ENCODE results near the gene SLC35F3. TPM values are rescaled to one million over a fixed set of nuclear protein-coding genes. Genes with fewer than 3 reads are reported as not detected.

Gene SLC35F3
- total RNA-seq, 2 experiments from 2014 or later: 0.08 TPM; not detected in 1

- no peak for ATAC-seq (ENCODE audit: poor library complexity)
- ChIA-PET CTCF (no interaction called here), POLR2A (no interaction called here)
- Mint-ChIP-seq H3K27ac (no peak overlapping the region), H3K4me3 (no peak overlapping the region), H3K27me3 (peaks cover 35% of the 10 kb centered on the region), H3K36me3 (ENCODE audit: low read depth) (no peaks in the 10 kb centered on the region), H3K9me3 (no peaks in the 10 kb centered on the region), H3K4me1 (ENCODE audit: low read depth) (no peaks in the 10 kb centered on the region)
- no peak for TF ChIP-seq CTCF (IDR thresholded peaks at IDR 0.05)
- Histone ChIP-seq H3K9me3 (ENCODE audit: control insufficient read depth in 1 of 2, insufficient read depth in 1 of 2, low read length in 2 of 2) (peaks cover 0 to 6% of the 10 kb centered on the region in 2 experiments), H3K27me3 (ENCODE audit: control insufficient read depth in 1 of 2, insufficient read depth in 2 of 2, low read length in 2 of 2) (peaks cover 0 to 6% of the 10 kb centered on the region in 2 experiments), H3K4me3 (ENCODE audit: low read length) (no peak overlapping the region), H3K4me1 (ENCODE audit: insufficient read depth, low read length) (no peaks in the 10 kb centered on the region), H3K27ac (ENCODE audit: low read depth in 1 of 2, low read length in 2 of 2) (no peak overlapping the region), H3K36me3 (ENCODE audit: insufficient read depth, low read length) (no peaks in the 10 kb centered on the region)
- intact Hi-C loops (cut with DNase I, micrococcal nuclease): no loop called here
- no peak for DNase-seq
These were observed 109.7 kb downstream of the SLC35F3 start for GRCh38 chr1:234014208-234014607.

- H3K27me3 Mint-ChIP-seq: peaks cover 22% of the 10 kb centered on the region
- H3K36me3 ChIP-seq (ENCODE audit: insufficient read depth, low read length): no peaks in the 10 kb centered on the region
- no peaks in the 10 kb centered on the region for H3K4me1 Mint-ChIP-seq (ENCODE audit: low read depth)
- H3K4me3 Mint-ChIP-seq: no peak overlapping the region
- no peaks in the 10 kb centered on the region for H3K27me3 ChIP-seq (ENCODE audit: control insufficient read depth in 1 of 2, insufficient read depth in 2 of 2, low read length in 2 of 2)
- no peak overlapping the region for H3K4me3 ChIP-seq (ENCODE audit: low read length)
- no peaks in the 10 kb centered on the region for H3K9me3 ChIP-seq (ENCODE audit: control insufficient read depth in 1 of 2, insufficient read depth in 1 of 2, low read length in 2 of 2)
- DNase-seq (no peak), ATAC-seq (ENCODE audit: poor library complexity) (no peak)
- no peaks in the 10 kb centered on the region for H3K36me3 Mint-ChIP-seq (ENCODE audit: low read depth)
- no peaks in the 10 kb centered on the region for H3K4me1 ChIP-seq (ENCODE audit: insufficient read depth, low read length)
- CTCF ChIA-PET: no interaction called here
- H3K9me3 Mint-ChIP-seq: no peaks in the 10 kb centered on the region
- POLR2A ChIA-PET: no interaction called here
- no peak overlapping the region for H3K27ac ChIP-seq (ENCODE audit: low read depth in 1 of 2, low read length in 2 of 2)
- intact Hi-C loops (cut with DNase I, micrococcal nuclease): no loop called here
- TF ChIP-seq CTCF (IDR thresholded peaks at IDR 0.05): no peak
- H3K27ac Mint-ChIP-seq: no peak overlapping the region
These were observed 114.3 kb downstream of the SLC35F3 start for GRCh38 chr1:234018816-234019215.

- no peak for TF ChIP-seq CTCF (IDR thresholded peaks at IDR 0.05)
- no peaks in the 10 kb centered on the region for H3K9me3 Mint-ChIP-seq
- ChIA-PET POLR2A (no interaction called here), CTCF (no interaction called here)
- H3K27me3 Mint-ChIP-seq: peaks cover 18% of the 10 kb centered on the region
- intact Hi-C loops (cut with DNase I, micrococcal nuclease): no loop called here
- H3K27ac Mint-ChIP-seq: no peak overlapping the region
- no peaks in the 10 kb centered on the region for H3K9me3 ChIP-seq (ENCODE audit: control insufficient read depth in 1 of 2, insufficient read depth in 1 of 2, low read length in 2 of 2)
- DNase-seq: no peak
- H3K36me3 ChIP-seq (ENCODE audit: insufficient read depth, low read length): no peaks in the 10 kb centered on the region
- no peak overlapping the region for H3K4me3 Mint-ChIP-seq
- no peak for ATAC-seq (ENCODE audit: poor library complexity)
- no peaks in the 10 kb centered on the region for H3K4me1 Mint-ChIP-seq (ENCODE audit: low read depth)
- no peaks in the 10 kb centered on the region for H3K27me3 ChIP-seq (ENCODE audit: control insufficient read depth in 1 of 2, insufficient read depth in 2 of 2, low read length in 2 of 2)
- no peak overlapping the region for H3K27ac ChIP-seq (ENCODE audit: low read depth in 1 of 2, low read length in 2 of 2)
- H3K4me1 ChIP-seq (ENCODE audit: insufficient read depth, low read length): no peaks in the 10 kb centered on the region
- no peaks in the 10 kb centered on the region for H3K36me3 Mint-ChIP-seq (ENCODE audit: low read depth)
- no peak overlapping the region for H3K4me3 ChIP-seq (ENCODE audit: low read length)
These were observed 114.9 kb downstream of the SLC35F3 start for GRCh38 chr1:234019387-234019786.

Data from CD4-positive, alpha-beta T cell (primary cell).